NB4 (cell line): Measurements from ENCODE around the gene TFCP2L1.

Experiments used
- MYC ChIP-seq: IDR thresholded peaks from 2 replicates; pipeline ENCODE4 v1.6.1; 2011; ENCODE audit warnings: low read depth, low read length
- POLR2A ChIP-seq: IDR thresholded peaks from 2 replicates; pipeline ENCODE4 v1.6.1; 2011; ENCODE audit warnings: mild to moderate bottlenecking; ENCODE audit not compliant: insufficient read length; ENCODE audit errors: extremely low read depth
- TF ChIP-seq, protein P1 (sequence below): IDR thresholded peaks from one replicate; pipeline ENCODE4 v1.5.1; 2012; ENCODE audit warnings: low read depth, low read length
- TF ChIP-seq, protein P2 (sequence below): IDR thresholded peaks from 2 replicates; pipeline ENCODE4 v1.6.1; 2011; ENCODE audit warnings: low read depth, low read length

DNA sequence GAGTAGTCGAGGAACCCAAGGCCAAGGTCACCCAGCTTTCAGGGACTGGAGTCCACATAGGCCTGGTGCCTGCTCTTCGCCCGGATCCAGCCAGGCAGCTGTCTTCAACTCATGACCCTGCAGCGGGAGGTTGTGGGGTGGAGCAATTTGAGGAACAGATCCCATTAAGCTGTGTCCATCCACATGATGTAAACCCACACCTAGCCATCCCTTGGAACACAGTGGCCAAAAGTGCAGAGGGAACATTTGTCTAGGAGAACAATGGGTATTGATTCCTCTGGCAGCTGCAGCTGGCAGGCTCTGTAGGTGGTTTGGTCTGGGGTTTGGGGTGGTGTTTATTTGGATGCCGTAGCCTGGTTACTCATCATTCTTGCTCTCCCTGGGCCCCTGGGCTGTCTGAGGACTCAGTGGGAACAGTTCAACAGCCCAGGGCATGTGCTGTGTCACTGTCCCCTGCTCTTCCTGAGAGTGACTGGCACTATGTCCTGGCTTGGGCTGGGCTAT is 99.4 kb downstream of the TFCP2L1 start:
- TF ChIP-seq, protein P1, sequence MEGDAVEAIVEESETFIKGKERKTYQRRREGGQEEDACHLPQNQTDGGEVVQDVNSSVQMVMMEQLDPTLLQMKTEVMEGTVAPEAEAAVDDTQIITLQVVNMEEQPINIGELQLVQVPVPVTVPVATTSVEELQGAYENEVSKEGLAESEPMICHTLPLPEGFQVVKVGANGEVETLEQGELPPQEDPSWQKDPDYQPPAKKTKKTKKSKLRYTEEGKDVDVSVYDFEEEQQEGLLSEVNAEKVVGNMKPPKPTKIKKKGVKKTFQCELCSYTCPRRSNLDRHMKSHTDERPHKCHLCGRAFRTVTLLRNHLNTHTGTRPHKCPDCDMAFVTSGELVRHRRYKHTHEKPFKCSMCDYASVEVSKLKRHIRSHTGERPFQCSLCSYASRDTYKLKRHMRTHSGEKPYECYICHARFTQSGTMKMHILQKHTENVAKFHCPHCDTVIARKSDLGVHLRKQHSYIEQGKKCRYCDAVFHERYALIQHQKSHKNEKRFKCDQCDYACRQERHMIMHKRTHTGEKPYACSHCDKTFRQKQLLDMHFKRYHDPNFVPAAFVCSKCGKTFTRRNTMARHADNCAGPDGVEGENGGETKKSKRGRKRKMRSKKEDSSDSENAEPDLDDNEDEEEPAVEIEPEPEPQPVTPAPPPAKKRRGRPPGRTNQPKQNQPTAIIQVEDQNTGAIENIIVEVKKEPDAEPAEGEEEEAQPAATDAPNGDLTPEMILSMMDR: no peak
- TF ChIP-seq POLR2A: no peak
- TF ChIP-seq, protein P2, sequence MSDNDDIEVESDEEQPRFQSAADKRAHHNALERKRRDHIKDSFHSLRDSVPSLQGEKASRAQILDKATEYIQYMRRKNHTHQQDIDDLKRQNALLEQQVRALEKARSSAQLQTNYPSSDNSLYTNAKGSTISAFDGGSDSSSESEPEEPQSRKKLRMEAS: no peak
- no peak for TF ChIP-seq MYC
